GM18867 (cell line): Measurements from ENCODE around the gene ARHGEF11.

Source experiments
- ATAC-seq: cut with Tn5 transposase; IDR thresholded peaks from one replicate; pipeline ENCODE4 v1.9.1; 2021; ENCODE audit warnings: mild to moderate bottlenecking, moderate library complexity; ENCODE audit not compliant: unreplicated experiment

The ARHGEF11 gene

GRCh38 chr1:157004327-157004726, 41.2 kb downstream of the ARHGEF11 start:
- ATAC-seq: no peak

GRCh38 chr1:157001304-157001703, 44.2 kb downstream of the ARHGEF11 start:
- no peak for ATAC-seq

DNA sequence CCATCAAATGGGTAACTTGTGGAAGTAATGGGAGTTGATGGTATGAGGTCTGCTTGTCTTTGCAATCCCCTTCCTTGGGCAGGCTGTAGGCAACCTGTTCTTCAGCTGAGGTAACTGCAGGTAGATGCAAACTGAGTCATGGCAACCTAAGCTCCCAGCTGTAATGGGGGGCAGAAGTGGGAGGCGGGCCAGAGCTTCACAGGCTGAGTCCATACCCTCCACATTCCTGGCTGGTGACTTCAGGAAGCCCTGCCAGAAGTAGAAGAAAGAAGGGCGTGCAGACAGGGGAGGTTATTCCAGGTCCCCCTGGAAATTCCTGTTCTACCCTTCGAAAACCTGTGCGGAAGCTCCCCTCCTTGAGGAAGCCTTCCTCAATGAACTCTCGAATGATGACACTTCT, 44.9 kb downstream of the ARHGEF11 start:
- ATAC-seq: no peak

DNA sequence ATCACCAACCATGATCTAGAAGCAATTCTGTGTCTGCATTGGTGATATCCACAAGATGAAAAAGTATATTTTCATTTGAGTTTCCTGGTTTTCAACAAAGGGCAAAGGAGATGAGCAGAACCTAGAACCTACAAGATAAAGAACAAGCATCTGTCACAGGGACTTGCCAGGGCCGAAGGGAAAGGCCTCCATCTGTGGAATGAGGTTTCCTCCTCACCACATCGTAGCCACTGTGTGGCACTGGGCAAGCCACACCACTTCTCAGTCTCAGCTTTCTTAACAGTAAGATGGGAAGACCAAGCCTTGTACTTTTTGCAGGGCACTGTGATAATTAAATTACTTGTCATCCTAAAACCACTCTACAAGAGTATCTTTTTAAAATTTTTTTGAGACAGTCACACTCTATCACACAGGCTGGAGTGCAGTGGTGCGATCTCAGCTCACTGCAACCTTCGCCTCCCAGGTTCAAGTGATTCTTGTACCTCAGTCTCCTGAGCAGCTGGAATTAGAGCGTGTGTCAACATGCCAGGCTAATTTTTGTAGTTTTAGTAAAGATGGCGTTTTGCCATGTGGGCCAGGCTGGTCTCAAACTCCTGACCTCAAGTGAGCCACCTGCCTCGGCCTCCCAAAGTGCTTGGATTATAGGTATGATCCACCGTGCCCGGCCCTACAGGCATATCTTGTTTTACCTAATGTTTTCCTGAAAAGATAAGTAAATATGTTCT, 45.8 kb downstream of the ARHGEF11 start:
- ATAC-seq: no peak

GRCh38 chr1:156998840-156999500, 46.6 kb downstream of the ARHGEF11 start:
- no peak for ATAC-seq

DNA sequence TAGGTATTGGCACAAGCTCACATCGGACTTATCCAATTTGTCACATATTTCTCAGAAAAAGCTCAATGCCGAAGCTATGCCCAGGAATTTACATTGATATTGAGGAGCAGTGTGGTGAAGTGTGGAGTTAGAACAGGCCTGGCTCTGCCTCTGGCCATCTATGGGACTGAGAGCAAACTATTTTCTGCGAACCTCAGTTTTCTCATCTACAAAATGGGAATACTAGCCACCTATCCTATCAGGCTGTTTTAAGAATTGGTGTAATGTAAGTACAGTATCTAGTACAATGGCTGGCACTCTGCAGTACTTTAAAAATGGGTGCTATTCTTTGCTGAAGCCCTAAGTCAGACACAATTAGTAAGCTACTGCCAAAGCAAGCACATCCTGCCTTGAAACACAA, 47.2 kb downstream of the ARHGEF11 start:
- no peak for ATAC-seq

DNA sequence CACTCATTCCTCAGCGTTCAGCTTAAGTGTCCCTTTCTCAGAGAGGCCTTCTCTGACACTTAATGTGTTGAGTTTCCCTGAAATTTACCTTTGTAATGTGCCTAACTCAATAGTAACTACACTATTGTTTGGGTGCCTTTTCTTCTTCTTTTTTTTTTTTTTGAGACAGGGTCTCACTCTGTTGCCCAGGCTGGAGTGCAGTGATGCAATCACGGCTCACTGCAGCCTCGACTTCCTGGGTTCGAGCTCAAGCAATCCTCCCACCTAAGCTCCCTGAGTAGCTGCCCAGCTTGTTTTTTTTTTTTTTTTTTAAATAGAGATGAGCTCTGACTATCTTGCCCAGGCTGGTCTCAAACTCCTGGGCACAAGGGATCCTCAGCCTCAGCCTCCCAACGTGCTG, 50.1 kb downstream of the ARHGEF11 start:
- no peak for ATAC-seq

- no peak for ATAC-seq
Measured at GRCh38 chr1:156994277-156994676, 51.3 kb downstream of the ARHGEF11 start.

GRCh38 chr1:156993426-156994147, 52.0 kb downstream of the ARHGEF11 start:
- ATAC-seq: no peak

- no peak for ATAC-seq
Measured at GRCh38 chr1:156992215-156992614, 53.3 kb downstream of the ARHGEF11 start.

GRCh38 chr1:156987715-156988114, 57.8 kb downstream of the ARHGEF11 start:
- no peak for ATAC-seq

- no peak for ATAC-seq
Measured at GRCh38 chr1:156980551-156980950, 65.0 kb downstream of the ARHGEF11 start.

GRCh38 chr1:156975084-156975483, 70.5 kb downstream of the ARHGEF11 start:
- no peak for ATAC-seq

DNA sequence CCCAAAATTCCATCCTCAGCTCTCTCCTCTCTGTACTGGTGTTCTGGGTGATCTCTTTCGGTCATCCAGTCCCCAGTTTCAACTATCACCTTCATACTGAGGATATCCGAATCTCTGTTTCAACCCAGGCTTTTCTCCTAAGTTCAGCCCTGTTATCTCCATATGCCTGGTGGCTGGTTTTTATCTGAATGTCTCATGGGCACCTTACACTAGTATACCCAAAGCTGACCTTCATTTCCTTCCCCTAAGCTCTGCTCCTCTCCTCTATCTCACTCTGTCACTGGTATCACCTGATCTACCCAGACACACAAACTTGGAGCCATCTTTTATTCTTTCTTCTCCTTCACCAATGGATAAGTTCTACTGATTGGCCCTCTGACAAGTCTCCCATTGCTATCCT, 72.1 kb downstream of the ARHGEF11 start:
- ATAC-seq: no peak

GRCh38 chr1:156970017-156970416, 75.5 kb downstream of the ARHGEF11 start:
- ATAC-seq: no peak

DNA sequence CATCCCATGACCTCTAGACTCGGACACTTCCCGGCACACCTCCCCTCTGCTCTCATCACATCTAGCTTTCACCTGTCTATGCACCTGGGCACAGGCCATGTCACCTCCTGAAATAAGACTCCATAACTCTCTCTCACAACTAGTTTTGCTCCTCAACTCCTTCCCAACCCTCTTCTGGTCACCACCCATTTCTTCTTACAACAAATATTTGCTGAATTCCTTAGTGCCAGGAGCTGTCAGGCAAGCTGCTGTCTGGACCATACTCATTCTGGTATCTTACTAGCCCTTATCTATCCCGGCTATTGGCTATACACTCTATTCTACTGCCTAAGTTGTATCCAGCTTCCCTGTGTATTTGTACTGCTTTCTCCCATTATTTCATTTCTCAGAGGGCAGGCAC, 76.0 kb downstream of the ARHGEF11 start:
- no peak for ATAC-seq

DNA sequence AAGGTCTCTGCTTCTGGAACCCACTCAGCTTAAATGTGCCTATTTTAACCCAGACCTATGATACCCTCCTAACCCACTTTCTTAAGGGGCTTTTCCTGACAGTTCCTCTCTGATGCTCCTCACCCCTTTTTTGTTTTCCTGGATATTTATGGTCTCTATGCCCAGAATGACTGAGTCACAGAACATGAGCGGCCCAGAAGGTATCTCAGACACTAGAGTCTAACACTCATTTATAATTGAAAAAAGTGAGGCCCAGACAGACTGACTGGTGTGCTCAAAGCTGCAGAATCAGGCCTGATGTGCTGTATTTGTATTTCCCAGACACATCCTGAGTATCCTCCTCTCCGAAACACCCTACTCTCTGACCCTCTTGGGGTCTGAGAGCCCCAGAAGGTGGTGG, 81.1 kb downstream of the ARHGEF11 start:
- no peak for ATAC-seq

GRCh38 chr1:156963621-156964020, 81.9 kb downstream of the ARHGEF11 start:
- ATAC-seq: no peak

DNA sequence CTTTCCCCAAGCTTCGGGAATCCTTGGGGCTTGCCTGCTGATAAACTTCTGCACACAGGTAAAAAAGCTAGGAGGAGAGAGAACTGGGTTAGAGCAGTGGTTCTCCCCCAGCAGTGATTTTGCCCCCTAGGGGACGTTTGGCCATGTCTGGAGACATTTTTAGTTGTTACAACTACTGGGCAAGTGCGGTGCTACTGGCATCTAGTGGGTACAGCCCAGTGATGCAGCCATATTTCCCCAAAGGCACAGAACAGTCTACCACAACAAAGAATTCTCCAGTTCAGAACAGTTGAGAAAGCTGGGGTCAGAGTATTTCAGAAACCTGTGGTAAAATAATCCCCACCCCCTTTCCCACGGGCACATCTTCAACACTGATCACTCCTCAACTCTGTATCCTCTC, 83.8 kb downstream of the ARHGEF11 start:
- ATAC-seq: no peak

GRCh38 chr1:156959925-156960324, 85.6 kb downstream of the ARHGEF11 start:
- ATAC-seq: no peak

- no peak for ATAC-seq
Measured at GRCh38 chr1:156959414-156959813, 86.1 kb downstream of the ARHGEF11 start.

GRCh38 chr1:156958247-156958714, 87.3 kb downstream of the ARHGEF11 start:
- ATAC-seq: no peak
